IPS-20b (cell line): ENCODE measurements around the gene PNKP.

Experiments
- H3K27ac ChIP-seq: one replicate; pipeline ENCODE4 v1.5.1; 2013; ENCODE audit warnings: low read length
- H3K27me3 ChIP-seq: 2 replicates; pipeline ENCODE4 v1.6.1; 2013; ENCODE audit warnings: mild to moderate bottlenecking, low read length, inconsistent platforms; ENCODE audit not compliant: insufficient read depth
- H3K36me3 ChIP-seq: 2 replicates; pipeline ENCODE4 v1.6.1; 2013; ENCODE audit warnings: low read depth, mild to moderate bottlenecking, inconsistent platforms, low read length, moderate library complexity; ENCODE audit not compliant: insufficient read depth
- H3K4me1 ChIP-seq: 2 replicates; pipeline ENCODE4 v1.6.1; 2013; ENCODE audit warnings: mild to moderate bottlenecking, control low read depth, inconsistent platforms, low read length, moderate library complexity; ENCODE audit not compliant: insufficient read depth
- H3K4me3 ChIP-seq: 2 replicates; pipeline ENCODE4 v1.5.1; 2013; ENCODE audit warnings: mild to moderate bottlenecking, low read length, inconsistent platforms
- H3K9ac ChIP-seq: 2 replicates; pipeline ENCODE4 v1.6.1; 2013; ENCODE audit warnings: low read depth, mild to moderate bottlenecking, inconsistent platforms, low read length, moderate library complexity
- H3K9me3 ChIP-seq: 2 replicates; pipeline ENCODE4 v1.6.1; 2013; ENCODE audit warnings: mild to moderate bottlenecking, low read depth, low read length, inconsistent platforms; ENCODE audit not compliant: insufficient read depth

The PNKP gene

DNA sequence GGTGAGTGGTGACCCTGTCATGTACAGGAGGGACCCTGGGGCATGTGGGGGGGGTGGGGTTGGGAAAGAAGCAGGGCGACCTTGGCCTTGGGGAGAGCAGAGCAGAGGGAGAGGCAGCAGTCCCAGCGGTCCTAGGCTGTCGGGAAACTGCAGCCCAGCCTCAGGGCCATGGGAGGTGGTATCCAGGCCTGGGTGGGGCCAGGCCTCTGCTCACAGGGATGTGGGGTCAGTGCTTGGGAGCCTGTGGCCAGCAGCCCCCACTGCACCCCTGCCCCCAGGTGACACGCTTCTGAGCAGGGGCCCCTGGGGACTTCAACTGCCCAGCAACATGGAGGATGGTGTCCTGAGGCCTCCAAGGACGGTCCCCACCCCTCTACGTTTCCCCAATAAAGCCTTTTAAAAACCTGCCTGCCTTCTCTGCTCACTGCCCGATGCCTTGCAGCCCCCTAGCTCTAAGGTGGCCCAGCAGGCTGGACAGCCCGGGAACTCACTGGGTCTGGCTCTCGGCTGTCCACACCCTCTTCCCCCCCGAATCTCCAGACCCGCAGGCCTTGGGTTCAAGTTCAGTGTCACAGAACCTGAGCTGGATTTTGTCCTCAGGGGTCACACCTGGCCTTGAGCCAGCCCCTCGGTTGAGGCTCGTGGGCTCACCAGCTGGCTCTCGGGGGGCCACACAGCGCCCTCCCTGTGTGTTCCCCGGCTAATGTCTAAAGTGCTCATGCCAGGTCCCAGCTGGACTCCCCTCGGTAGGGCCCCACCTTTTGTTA is 6.9 kb downstream of the PNKP start:
- Histone ChIP-seq H3K4me1 (no peaks in the 10 kb centered on the region; the same call in 1 of the 2 replicates), H3K27ac (no peak overlapping the region), H3K36me3 (peaks cover 86% of the 10 kb centered on the region), H3K27me3 (no peaks in the 10 kb centered on the region), H3K4me3 (no peak overlapping the region), H3K9ac (no peak overlapping the region), H3K9me3 (no peaks in the 10 kb centered on the region)

DNA sequence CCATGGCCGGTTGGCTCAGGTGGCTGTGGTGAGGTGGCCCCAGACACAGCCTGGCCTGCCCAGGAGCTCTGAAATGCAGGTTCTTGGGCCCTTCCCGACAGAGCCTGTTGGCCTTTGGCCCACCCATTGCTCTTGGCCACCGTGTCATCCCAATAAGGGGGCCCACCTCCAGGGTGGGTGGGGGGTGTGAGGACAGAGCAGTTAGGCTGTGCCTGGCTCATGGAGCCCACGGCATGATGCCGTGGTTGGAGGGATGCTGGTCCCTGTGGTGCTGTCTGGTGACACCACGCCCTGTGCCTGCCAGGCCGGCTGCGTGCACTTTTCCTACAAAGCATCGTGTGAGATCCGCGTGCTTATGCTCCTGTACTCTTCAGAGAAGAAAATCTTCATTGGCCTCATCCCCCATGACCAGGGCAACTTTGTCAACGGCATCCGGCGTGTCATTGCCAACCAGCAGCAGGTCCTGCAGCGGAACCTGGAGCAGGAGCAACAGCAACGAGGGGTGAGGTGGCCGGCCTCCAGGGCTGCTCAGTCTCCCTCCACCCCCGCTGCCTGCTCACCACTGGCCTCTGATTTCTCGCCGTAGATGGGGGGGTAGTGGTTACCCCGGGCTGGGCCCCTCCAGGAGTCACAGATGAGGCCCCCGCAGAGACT is 7.6 kb downstream of the PNKP start:
- Histone ChIP-seq H3K9ac (no peak overlapping the region), H3K36me3 (peaks cover 90% of the 10 kb centered on the region), H3K4me1 (no peaks in the 10 kb centered on the region), H3K27me3 (no peaks in the 10 kb centered on the region), H3K27ac (no peak overlapping the region), H3K9me3 (no peaks in the 10 kb centered on the region), H3K4me3 (no peak overlapping the region)

DNA sequence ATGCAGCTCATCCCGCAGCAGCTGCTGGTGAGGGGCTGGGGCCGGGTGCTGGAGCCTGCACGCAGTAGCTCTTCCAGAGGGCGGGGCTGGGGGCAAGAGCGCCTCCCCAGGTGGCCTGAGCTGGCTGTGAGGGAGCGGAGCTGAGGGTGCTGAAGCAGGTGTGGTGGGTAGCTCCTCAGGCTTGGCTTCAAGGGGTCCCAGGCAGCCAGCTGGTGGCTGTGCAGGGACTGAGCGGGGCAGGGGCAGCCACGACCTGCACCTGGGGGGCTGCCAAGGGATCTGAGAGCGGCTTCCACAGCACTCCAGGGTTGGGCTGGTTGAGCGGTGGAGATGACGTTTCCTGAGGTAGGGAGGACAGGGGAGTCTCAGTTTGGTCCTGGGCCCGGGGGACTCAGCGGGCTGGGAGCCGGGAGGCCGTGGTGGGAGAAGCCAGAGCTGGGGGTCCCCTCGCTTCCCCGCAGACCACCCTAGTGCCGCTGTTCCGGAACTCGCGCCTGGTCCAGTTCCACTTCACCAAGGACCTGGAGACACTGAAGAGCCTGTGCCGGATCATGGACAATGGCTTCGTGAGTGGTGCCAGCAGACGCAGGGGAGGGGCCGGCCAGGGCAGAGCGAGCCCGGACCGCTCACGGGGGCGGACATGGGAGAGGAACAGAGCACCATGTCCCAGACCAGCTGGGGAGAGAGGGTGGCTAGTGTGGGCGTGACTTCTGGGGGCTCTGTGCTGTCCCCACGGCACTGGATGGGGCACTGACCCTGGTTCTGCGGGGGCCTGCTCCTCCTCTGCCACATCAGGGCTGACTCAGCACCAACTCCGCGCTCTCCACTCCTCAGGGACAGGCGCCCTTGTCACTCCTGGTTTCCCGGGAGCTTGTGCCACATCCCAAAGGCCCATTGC is 9.0 kb downstream of the PNKP start:
- Histone ChIP-seq H3K27ac (no peak overlapping the region), H3K27me3 (no peaks in the 10 kb centered on the region), H3K4me1 (no peaks in the 10 kb centered on the region), H3K36me3 (peaks cover 80% of the 10 kb centered on the region), H3K4me3 (no peak overlapping the region), H3K9ac (no peak overlapping the region), H3K9me3 (no peaks in the 10 kb centered on the region)

DNA sequence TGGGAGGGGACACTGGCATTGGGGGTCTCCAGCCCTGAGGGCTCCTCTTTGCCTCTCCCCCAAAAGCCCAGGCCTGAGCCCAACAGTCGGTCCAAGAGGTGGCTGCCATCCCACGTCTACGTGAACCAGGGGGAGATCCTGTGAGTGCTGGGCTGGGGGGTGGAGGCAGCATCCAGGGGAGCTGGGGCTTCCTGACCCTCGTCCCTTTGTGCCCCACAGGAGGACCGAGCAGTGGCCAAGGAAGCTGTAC is 9.6 kb downstream of the PNKP start:
- no peak overlapping the region for H3K4me3 ChIP-seq
- peaks cover under 1% of the 10 kb centered on the region; the same call in 1 of the 2 replicates for H3K4me1 ChIP-seq
- H3K36me3 ChIP-seq = peaks cover 78% of the 10 kb centered on the region
- H3K9me3 ChIP-seq = no peaks in the 10 kb centered on the region
- H3K9ac ChIP-seq = no peak overlapping the region
- no peak overlapping the region for H3K27ac ChIP-seq
- no peaks in the 10 kb centered on the region for H3K27me3 ChIP-seq

DNA sequence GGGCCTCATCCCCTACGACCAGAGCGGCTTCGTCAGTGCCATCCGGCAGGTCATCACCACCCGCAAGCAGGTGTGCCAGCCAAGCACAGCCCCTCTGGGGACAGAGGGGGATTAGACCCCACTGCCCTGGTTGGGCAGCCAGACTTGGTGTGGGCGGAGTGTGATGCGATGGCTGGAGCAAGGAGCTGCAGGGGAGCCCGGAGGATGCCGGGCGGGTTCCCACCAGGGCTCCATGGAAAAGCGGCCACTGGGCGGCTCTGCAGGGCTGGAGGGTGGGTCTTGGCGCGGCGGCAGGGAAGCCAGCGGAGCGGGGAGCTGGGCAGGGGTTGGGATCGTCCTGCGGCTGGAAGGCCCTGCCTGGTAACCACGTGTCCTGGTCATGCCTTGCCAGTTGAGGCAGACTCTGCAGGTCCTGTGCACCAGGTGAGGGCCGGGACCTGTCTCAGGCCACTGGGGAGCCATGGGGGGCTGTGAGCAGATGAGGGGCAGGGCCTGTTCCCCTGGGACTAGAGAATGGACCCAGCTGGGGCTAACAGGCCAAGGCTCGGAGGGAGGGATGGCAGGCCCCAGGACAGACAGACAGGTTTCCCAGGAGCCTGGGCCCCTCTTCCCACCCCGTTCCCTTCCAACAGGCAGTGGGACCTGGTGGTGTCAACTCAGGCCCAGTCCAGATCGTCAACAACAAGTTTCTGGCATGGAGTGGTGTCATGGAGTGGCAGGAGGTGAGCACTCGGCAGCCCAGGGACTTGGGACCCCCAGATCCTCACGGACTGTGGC is 10.1 kb downstream of the PNKP start:
- H3K27me3 ChIP-seq = no peaks in the 10 kb centered on the region
- no peaks in the 10 kb centered on the region for H3K9me3 ChIP-seq
- H3K4me3 ChIP-seq = no peak overlapping the region
- no peak overlapping the region for H3K27ac ChIP-seq
- peaks cover 83% of the 10 kb centered on the region for H3K36me3 ChIP-seq
- no peak overlapping the region for H3K9ac ChIP-seq
- H3K4me1 ChIP-seq = peaks cover 6% of the 10 kb centered on the region; the same call in 1 of the 2 replicates

DNA sequence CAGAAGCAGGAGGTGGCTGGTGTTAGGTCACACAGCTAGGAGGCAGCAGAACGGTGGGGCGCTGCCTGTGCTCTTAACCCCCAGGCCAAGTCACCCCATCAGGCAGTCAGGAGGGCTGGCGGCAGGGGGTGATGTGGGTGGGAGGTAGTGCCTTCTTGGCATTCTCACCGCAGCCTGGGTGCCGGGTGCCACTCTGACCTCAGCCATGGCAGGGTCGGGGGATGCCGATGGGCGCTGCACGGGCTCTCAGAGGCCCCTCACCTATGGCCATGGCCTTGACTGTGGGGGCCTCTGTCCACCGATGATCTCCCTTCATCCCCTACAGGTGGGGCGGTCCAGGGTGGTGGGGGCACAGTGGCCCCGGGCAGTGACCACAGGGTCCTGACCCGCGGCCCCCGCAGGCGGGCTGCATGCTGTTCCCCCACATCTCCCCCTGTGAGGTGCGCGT is 10.8 kb downstream of the PNKP start:
- Histone ChIP-seq H3K9me3 (no peaks in the 10 kb centered on the region), H3K27ac (no peak overlapping the region), H3K4me3 (no peak overlapping the region), H3K4me1 (peaks cover 7% of the 10 kb centered on the region; the same call in 1 of the 2 replicates), H3K9ac (no peak overlapping the region), H3K27me3 (no peaks in the 10 kb centered on the region), H3K36me3 (peaks cover 82% of the 10 kb centered on the region)

DNA sequence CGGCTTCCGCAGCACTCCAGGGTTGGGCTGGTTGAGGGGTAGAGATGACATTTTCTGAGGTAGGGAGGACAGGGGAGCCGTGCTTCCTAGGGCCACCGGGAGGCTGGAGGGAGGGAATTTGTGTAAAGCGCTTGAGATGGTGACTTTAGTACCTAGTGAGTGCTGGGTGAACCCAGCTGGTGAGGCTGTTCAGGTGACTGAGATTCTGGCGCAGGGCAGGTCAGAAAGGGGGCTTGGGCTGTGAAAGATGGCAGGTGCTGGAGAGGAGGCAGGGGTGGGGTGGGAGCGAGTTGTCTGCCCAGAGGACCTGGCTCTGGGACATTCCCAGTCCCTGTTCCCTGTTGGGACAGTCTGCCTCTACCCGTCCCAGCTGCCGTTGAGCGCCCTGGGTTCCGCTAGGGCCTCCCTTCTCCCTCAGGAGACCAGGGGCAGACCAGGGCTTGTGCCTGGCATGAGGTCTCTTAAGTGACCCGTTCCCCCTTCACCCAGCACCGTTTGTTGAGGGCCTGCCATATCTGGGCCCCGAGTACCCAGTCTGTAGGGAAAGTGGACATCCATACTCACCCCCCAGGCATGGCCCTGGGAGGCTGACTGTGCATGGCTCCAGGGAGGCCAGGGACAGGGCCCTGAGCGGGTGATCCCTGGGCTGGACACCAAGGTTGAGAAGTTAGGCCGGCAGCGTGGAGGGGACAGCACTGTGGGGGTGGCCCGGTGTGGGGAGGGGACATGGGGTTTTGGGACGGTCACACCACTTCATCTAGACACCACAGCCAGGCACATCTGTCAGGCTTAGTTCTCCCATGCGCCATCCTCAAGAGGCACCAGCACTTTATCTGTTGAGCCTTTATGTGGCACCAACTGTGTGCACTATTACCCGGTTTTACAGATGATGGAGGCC is 11.5 kb downstream of the PNKP start:
- peaks cover 76% of the 10 kb centered on the region for H3K36me3 ChIP-seq
- H3K9ac ChIP-seq = no peak overlapping the region
- H3K9me3 ChIP-seq = no peaks in the 10 kb centered on the region
- no peaks in the 10 kb centered on the region for H3K27me3 ChIP-seq
- no peak overlapping the region for H3K27ac ChIP-seq
- H3K4me3 ChIP-seq = no peak overlapping the region
- peaks cover 7% of the 10 kb centered on the region; the same call in 1 of the 2 replicates for H3K4me1 ChIP-seq

DNA sequence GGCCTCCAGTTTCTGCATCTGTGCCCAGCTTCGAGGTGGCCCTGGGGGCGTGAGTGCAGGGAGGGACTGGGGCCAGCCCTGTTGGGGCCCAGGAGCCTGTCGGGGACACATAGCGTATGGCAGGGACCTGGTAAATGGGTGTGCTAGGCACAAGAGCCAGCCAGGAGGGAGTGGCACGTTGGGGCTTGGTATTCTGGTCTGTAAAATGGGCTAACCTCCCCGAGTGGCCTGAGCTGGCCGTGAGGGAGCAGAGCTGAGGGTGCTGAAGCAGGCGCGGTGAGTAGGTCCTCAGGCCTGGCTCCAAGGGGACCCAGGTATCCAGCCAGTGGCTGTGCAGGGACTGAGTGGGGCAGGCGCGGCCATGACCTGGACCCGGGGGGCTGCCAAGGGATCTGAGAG is 12.1 kb downstream of the PNKP start:
- no peaks in the 10 kb centered on the region for H3K9me3 ChIP-seq
- no peak overlapping the region for H3K4me3 ChIP-seq
- H3K36me3 ChIP-seq = peaks cover 70% of the 10 kb centered on the region
- no peak overlapping the region for H3K9ac ChIP-seq
- H3K27ac ChIP-seq = no peak overlapping the region
- no peaks in the 10 kb centered on the region for H3K27me3 ChIP-seq
- H3K4me1 ChIP-seq = peaks cover 7% of the 10 kb centered on the region; the same call in 1 of the 2 replicates

DNA sequence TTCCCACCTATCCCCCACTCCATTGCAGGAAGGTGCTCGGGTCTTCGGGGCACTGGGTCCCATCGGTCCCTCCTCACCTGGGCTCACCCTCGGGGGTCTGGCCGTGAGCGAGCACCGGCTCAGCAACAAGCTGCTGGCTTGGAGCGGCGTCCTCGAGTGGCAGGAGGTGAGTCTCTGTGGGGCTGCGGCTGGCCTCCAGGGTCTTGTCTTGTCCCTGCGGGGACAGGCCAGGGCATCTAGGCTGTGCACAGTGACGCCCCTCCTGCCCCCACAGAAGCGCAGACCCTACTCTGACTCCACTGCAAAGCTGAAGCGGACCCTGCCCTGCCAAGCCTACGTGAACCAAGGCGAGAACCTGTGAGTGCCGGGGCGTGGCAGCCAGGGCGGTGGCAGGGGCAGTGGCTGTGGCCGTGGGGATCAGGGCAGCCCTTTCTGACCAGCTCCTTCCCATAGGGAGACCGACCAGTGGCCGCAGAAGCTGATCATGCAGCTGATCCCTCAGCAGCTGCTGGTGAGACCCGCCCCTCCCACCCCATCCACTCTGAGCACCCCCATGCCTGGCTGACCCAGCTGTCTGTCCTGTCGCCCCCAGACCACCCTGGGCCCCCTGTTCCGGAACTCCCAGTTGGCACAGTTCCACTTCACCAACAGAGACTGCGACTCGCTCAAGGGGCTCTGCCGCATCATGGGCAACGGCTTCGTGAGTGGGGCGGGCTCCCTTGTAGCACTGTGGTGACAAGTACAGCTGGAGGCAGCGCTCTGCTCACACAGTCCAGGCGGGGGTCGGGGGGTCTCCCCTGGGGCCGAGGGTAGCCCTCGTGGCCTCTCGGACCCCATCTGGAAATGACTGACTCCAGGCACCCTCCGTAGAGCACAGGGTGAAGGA is 12.8 kb downstream of the PNKP start:
- no peaks in the 10 kb centered on the region for H3K27me3 ChIP-seq
- no peak overlapping the region for H3K27ac ChIP-seq
- H3K36me3 ChIP-seq = peaks cover 63% of the 10 kb centered on the region
- H3K9me3 ChIP-seq = no peaks in the 10 kb centered on the region
- H3K9ac ChIP-seq = no peak overlapping the region
- H3K4me3 ChIP-seq = no peak overlapping the region
- H3K4me1 ChIP-seq = peaks cover 7% of the 10 kb centered on the region; the same call in 1 of the 2 replicates

DNA sequence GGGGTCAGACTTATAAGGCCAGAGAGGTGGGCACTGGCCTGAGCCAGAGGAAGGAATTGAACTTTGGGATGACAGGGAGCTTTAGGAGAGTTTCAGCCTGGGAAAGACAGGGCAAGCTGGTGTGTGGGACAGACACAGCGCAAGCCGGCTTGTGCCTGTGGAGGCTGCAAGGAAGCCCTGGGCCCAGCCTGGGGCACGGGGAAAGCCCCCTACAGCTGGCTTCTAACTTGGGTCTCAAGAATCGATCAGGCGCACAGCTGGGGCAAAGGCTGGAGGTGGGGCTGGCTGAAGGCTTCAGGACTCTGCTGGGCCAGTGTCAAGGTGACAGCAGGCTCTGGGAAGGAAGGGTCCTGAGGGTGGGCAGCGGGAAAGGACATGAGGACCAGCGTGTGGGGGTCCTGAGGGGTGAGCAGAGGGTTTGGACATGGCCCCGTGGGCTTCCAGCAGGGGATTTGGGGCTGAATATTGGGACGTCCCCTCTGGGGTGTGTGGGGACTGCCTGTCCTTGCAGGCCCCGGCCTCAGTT is 13.5 kb downstream of the PNKP start:
- Histone ChIP-seq H3K9ac (no peak overlapping the region), H3K36me3 (peaks cover 61% of the 10 kb centered on the region), H3K27ac (no peak overlapping the region), H3K4me1 (peaks cover 7% of the 10 kb centered on the region; the same call in 1 of the 2 replicates), H3K9me3 (no peaks in the 10 kb centered on the region), H3K4me3 (no peak overlapping the region), H3K27me3 (no peaks in the 10 kb centered on the region)
